Activated CD8-positive, alpha-beta memory T cell treated with anti-CD3 and anti-CD28 coated beads for 24 hours (primary cell): ENCODE results near the gene PIGV.

ENCODE experiments used
- DNase-seq: peaks from one replicate; pipeline ENCODE4 v3.0.0-alpha.2; 2020

PIGV gene

DNA sequence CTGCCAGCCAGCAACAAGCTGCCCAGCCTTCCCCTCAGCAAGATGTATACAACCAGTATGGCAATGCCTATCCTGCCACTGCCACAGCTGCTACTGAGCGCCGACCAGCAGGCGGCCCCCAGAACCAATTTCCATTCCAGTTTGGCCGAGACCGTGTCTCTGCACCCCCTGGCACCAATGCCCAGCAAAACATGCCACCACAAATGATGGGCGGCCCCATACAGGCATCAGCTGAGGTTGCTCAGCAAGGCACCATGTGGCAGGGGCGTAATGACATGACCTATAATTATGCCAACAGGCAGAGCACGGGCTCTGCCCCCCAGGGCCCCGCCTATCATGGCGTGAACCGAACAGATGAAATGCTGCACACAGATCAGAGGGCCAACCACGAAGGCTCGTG is 13.3 kb upstream of the PIGV start:
- no peak for DNase-seq

DNA sequence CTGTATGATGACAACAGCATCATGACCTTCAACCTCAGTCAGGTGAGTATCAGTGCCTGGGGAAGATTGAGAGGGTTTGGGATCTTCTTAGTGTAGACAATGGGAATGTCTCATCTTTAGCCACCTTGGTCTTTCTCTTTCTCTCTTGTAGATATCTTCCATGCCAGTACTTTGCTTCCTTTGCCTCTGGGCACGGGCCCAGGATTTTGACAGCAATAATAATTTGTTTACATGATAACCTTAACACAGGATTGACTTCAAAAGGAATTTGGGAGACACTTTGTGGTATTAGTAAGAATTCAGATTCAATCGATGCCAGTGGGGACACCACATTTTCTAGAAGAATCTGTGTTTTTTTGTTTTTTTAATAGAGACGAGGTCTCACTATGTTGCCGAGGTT is 12.1 kb upstream of the PIGV start:
- no peak for DNase-seq

DNA sequence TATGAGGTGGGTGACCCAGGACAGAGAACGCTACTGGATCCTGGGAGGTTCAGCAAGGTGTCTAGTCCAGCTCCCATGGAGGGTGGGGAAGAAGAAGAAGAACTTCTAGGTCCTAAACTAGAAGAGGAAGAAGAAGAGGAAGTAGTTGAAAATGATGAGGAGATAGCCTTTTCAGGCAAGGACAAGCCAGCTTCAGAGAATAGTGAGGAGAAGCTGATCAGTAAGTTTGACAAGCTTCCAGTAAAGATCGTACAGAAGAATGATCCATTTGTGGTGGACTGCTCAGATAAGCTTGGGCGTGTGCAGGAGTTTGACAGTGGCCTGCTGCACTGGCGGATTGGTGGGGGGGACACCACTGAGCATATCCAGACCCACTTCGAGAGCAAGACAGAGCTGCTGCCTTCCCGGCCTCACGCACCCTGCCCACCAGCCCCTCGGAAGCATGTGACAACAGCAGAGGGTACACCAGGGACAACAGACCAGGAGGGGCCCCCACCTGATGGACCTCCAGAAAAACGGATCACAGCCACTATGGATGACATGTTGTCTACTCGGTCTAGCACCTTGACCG is 8.6 kb upstream of the PIGV start:
- DNase-seq, result no peak

DNA sequence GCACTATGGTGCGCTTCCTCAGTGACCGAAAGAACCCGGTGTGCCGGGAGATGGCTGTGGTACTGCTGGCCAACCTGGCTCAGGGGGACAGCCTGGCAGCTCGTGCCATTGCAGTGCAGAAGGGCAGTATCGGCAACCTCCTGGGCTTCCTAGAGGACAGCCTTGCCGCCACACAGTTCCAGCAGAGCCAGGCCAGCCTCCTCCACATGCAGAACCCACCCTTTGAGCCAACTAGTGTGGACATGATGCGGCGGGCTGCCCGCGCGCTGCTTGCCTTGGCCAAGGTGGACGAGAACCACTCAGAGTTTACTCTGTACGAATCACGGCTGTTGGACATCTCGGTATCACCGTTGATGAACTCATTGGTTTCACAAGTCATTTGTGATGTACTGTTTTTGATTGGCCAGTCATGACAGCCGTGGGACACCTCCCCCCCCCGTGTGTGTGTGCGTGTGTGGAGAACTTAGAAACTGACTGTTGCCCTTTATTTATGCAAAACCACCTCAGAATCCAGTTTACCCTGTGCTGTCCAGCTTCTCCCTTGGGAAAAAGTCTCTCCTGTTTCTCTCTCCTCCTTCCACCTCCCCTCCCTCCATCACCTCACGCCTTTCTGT is 7.3 kb upstream of the PIGV start:
- DNase-seq, result no peak

DNA sequence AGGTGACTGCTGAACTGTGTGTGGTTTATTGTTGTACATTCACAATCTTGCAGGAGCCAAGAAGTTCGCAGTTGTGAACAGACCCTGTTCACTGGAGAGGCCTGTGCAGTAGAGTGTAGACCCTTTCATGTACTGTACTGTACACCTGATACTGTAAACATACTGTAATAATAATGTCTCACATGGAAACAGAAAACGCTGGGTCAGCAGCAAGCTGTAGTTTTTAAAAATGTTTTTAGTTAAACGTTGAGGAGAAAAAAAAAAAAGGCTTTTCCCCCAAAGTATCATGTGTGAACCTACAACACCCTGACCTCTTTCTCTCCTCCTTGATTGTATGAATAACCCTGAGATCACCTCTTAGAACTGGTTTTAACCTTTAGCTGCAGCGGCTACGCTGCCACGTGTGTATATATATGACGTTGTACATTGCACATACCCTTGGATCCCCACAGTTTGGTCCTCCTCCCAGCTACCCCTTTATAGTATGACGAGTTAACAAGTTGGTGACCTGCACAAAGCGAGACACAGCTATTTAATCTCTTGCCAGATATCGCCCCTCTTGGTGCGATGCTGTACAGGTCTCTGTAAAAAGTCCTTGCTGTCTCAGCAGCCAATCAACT is 6.4 kb upstream of the PIGV start:
- no peak for DNase-seq

DNA sequence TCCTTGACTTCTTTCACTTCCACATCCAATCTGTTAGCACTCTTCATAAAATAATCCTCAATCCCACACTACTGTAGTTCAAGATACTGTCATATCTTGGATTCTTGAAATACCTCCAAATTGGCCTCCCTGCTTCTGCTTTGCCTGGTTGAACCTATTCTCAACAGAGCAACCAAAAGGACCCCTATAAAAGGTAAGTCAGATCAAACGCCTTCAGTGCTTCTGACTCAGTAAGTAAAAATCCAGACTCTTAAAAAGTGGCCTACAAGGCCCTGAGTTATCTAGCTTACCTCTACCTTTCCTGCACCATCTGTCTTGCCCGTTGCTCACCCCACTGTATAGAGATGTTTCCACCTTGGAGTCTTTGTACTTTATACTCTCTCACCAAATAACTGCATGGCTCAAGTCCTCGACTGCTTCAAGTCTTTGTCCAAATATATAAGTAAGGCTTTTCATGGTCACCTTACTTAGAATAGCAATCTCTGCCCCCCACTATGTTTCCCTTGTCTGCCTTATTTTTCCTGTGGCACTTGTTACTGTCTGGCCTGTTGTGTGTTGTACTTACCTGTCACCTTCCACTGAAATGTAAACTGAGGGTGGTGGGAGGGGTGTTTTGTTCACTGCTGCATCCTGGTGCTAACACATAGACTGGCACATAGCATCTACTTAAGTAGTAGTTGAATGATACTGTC is 5.1 kb upstream of the PIGV start:
- DNase-seq, result no peak

DNA sequence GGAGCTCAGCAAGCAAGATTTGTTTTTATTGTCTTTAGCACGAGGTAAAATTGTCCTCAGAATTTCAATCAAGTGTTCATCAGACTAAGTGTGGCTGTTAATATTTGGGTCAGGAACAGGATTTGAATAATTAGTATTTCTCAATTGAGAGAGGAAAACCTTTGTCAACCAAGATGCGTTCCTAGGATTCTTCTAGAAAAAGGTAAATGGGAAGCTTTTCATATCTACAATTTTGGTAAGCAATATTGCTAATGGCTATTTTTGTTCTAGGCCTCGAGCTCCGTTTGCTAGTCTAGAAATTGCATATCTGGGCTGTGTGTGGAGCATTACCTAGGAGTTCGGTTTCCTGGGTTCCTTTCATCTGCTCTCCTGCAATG is 4.1 kb upstream of the PIGV start:
- no peak for DNase-seq

DNA sequence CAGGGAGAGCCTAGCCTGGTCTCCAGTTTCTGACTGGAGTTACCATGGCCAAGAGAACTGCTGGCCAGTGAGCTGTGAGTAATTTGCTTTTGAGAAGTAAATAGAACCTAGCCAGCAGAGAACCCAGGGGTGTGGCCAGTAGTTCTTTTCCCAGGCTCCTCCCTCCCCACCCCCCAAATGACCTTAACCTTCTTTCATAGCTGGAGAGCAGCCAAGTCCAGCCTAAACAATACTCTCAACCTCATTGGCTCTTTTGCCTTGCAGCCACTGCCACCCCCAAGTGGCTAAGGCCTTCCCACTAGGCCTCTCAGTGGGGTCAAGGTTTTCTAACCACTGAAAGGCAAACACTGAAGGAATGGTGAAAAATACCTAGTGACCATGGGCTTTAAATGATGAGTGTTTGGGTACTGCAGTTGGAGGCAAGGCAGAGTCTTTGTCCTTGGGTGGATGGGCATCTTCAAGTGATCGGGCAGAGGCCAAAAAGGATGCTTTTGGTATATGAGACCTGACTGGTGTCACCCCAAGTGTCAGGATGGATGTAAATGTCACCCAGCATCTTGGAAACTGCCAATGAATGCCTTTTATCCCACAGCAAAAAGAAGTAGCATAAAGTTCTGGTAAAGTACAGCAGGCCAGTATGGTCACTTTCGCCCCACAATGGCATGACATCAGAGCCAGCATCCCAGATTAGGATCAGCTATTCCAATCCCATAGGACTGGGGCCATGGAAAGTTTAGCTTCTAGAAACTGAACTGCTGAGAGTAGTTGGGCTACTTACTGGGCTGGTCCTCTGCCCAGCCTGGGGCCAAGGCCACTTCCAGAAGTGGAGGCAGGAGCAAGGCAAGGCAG is 3.5 kb upstream of the PIGV start:
- no peak for DNase-seq

DNA sequence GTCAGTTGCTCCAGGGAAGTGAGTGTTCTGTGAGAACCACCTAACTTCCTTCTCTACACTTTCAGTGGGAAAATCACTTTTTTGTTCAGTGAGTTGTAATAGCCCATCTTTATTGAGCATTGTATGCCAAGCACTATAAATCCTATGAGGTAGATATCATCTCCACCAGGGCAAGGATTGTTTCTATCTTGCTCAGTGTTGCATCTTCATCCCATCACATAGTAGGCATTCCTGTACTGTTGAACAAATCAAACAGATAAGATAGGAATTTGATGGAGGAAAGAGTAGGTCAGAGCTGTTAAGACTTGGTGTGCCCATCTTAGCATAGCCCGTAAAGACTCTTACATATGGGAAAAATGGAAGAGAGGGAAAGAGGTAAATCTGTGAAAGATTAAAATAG is 2.9 kb upstream of the PIGV start:
- no peak for DNase-seq

DNA sequence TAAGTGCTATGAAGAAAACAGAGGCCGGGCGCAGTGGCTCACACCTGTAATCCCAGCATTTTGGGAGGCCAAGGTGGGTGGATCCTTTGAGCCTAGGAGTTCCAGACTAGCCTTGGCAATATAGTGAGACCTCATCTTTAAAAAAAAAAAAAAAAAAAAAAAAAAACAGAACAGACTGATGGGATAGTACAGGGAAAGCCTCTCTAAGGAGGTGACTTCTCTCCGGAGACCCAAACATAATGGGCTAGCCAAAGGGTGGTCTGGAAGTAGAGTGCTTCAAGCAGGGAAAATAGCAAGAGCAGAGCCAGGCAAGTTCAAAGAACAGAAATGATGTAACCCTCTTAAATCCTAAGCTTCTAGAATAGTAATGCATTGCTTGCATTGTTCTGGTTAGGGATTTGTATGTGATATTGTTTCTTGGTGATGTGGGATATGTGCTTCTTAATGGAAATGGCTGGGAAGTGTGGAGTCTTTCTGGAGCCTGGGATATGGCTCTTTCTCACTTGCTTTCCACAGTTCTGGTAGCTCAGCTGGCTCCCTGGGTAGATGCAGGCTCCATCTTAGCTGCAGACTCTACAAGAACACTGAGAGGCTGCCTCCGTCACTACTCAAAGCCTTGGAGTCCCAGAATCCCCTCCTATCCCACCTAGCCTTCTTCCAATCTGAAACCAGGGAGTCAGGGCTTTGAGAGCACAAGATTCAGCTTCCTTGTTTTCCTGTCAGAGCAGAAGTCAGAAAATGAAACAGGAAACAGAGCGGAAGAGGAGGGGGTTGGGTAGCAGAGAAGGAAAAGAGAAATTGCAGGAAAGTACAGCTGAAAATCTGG is 1.9 kb upstream of the PIGV start:
- DNase-seq, result no peak

DNA sequence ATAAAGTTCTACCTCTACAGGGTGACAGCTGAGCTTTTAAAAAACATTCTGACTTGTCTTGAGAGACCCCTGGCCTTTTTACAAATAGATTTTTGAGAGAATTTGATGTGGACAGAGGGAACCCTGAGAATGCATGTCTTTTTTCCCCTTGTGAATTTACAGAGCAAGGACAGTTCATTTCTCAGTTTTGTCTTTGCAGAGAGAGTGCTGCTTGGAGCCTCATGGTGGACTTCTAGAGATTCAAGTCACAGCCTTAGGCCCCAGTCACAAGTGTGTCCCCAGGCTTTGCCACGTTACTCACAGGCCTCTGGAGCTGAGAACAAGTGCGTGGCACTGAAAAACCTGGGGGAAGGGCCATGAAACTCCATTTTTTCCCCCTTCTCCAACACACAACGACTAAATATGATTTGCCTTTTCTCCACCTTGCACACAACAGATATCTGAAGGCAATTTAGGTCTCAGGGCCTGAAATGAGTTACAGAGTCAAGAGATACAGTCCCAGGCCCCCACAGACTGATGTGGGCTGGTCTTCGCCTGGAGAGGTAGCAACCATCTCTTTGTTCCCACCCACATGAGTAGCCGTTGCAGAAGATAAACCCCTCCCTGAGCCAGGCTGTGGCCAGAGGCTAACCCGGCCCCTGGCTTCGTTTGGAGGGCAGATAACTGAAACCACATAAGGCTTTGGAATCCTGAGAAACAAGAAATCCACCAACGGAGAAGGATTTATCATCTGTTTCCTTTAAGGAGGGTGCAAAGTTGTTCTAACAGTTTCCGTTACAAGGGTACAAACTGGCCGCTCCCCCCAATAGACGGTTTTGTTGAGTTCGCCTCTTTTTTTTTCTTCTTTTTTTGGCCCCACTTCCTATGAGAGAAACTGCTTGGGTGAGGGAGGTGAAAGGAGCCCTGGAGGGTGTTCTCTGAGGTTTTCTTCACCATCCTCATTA is 1.0 kb upstream of the PIGV start:
- DNase-seq, result peak; percentile 78

DNA sequence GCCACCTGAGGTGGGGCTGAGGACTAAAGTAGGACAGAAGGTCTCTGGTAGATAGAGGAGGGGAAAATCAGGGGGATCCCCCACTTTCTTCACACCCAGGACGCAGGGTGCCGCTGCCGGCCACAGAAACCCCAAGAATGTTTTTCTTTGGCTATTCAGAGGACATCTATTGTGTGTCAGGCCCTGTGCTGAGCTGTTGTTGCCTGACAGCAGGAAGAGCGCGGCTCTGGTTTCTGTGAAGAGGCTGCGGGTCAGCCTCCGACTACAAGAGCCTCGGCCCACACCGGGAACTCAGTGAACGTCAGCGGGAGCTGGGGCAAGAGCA is 407 bp upstream of the PIGV start:
- no peak for DNase-seq

DNA sequence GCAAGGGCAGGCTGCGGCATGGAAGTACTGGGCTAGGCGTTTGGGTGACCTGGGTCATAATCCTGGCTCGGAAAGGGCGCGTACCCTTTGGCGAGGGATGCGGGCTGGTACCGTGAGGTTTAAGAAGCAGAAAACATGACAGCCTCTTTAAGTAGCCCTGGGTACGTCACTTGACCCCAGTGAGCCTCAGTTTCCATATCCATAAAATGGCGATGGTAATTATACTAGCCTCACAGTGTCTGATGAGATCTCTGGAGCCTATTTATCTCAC is 700 bp downstream of the PIGV start:
- DNase-seq, result no peak

DNA sequence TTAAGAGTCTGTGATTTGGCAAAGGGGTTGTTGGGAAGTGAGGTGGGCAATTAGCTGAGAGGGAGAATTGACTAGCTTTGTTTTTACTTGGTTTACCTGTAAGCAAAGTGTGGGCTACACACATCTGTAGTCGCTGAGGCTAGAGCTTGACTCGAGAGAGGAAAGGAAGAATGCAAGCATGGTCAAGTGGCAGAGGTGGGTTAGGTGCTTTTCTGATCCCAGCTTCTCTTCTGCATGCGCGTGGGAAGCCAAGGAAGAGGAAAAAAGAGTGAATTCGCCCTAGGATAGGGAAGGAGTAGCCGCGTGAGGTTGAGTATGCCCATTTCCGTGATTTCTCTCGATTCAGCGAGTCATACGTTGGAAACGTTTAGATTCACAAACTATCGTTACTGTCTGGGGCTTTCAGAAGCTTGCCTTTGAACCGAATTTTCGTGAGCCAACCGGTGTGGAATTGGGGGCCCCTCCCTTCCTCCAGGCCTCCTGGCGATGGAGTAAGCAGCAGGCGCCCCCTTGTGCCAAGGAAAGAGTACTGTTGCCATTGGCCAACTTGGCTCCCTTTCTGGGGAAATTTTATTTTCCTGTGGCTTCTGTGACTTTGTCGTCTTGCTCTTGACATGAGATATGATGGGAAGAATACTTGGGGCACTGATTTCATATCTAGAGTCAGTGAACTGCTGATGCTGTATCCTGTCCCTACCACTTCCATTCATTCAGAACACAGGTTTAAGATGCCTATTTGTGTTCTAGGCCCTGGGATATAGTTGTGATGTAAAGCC is 1.3 kb downstream of the PIGV start:
- DNase-seq, result peak; percentile 89

DNA sequence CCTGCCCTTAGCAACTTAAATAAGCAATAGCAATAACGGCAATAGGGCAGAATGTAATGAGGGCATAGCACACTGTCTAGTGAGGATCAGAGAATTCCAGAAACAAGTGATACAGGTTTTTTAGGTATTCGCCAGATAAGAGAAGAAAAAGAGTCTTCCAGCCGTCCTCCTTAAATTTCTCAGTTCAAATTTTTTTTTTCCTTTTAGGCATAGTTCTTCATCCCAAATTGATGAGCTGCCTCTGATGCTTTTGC is 1.8 kb downstream of the PIGV start:
- DNase-seq, result no peak

DNA sequence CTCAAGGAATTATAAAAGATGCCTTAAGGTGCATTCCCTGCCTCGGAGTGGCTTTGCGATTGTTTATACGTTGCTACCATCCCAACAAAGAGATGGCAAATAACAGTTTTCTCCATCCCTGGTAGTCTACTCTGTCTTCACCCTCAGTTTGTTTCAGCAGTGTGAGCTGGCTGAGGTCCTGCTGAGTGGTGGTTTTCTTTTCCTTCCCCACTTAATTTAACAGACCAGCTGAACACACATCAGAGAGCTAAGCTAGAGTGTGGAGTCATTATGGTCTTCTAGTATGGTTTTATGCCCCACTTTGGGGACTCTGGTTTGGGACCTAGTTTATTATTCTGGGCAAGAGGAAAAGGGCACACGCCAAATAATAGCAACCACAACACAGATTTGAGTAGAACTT is 2.2 kb downstream of the PIGV start:
- DNase-seq, result no peak

DNA sequence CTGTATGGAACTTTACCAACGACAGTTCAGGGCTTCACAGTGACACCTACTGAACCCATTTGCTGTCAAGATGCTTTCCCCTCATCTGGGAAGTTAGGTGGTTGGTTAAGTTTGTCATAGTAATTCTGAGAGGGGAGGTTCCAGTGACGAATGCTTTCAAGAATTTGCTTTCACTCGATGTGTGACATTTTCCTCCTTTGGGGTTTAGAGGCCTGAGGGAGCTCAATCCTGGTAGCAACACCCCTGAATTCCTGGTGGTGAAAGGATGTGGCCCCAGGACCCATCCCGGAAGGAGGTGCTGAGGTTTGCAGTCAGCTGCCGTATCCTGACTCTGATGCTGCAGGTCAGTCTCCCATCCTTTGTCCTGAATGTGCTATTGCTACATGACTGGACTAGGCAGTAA is 2.8 kb downstream of the PIGV start:
- DNase-seq, result peak; percentile 75

DNA sequence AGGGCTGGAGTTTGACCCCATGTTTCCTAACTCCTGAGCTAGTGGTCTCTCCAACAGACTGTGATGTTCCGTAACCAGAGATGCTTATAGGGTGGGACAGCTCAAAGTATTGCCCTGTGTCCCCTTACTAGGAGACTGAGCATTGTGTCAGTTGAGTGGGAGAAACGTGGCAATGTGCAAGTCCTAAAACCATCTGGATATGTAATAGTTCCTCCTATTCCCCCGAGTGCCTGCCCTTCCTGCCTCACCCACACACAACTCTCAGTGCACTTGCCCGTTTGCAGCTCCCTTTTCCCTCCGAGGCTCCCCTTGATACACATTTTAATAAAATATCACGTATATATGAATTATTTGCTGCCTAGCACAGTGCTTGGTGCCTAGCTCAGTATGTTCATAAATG is 3.4 kb downstream of the PIGV start:
- no peak for DNase-seq

DNA sequence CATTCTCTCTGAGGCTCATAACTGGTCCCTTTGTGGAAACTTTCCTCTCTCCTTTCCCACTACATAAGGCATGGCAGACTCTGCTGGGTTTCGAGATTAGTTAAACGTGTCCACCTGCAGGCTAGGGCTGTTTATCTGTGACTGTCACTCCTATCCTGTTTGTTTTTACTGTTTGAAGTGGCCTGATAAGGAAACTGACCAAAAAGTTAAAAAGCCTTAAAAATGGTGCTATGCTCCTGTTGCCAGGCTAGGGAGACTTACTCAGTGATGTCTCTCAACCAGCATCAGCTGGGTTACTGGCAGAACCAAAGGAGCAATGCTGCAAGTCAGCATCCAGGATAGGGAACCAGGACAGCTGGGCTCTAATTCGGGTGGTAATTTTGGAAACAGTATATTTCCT is 3.9 kb downstream of the PIGV start:
- DNase-seq, result no peak

DNA sequence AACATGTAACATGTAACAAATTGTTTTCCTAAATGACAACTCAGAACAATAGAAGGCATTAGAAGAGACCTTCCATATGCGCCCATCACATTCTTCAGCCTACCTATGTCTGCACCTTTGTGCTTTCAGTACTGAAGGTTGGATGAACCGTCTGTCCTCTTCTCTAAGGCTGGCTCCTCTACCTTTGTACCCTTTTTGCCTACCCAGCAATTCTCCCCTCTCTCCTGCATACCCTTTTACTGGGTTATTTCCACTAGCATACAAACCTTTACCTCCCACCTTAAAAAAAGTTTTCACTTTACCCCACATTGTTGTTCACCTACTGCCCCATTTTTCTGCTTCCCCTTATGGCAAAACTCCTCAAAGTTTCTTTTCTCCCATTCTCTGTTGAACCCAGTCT is 5.2 kb downstream of the PIGV start:
- DNase-seq, result no peak

DNA sequence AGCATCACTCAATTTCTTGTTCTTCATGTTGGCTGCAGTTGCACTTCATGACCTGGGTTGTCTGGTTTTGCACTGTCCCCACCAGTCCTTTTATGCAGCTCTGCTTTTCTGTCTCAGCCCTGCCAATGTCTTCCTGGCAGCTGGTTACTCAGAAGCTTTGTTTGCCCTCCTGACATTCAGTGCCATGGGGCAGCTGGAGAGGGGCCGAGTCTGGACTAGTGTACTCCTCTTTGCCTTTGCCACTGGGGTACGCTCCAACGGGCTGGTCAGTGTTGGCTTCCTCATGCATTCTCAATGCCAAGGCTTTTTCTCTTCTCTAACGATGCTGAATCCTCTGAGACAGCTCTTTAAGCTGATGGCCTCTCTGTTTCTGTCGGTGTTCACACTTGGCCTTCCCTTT is 6.6 kb downstream of the PIGV start:
- no peak for DNase-seq
